Heart right ventricle (tissue), 16 donors: ENCODE data around the gene GPR108. TPM values are rescaled to one million over a fixed set of nuclear protein-coding genes. Genes with fewer than 3 reads are reported as not detected.

ENCODE experiments used
- ATAC-seq, 8 donors: fragments of 200-7000 bp; cut with Tn5 transposase; one replicate each; pipeline ENCODE4 v1.9.1; 2020; ENCODE audit warnings: mild to moderate bottlenecking in 8 of 8, moderate library complexity in 8 of 8, moderate number of reproducible peaks in 1 of 8
- DNase-seq, 2 donors: peaks; one replicate each; pipeline ENCODE4 v3.0.0-alpha.2; 2020
- H3K27ac ChIP-seq, 10 donors: fragments of 200-600 bp; sonication (generic) in 2 of 10; one replicate each; pipeline versions ENCODE4 v1.5.0 to v1.8.0; 2020 to 2022; ENCODE audit warnings: mild to moderate bottlenecking in 3 of 10
- H3K27me3 ChIP-seq, 7 donors: fragments of 200-600 bp; one replicate each; pipeline ENCODE4 v1.8.0; 2021 to 2022; ENCODE audit warnings: mild to moderate bottlenecking in 2 of 7
- H3K36me3 ChIP-seq, 9 donors: fragments of 200-600 bp; sonication (generic) in 1 of 9; one replicate each; pipeline versions ENCODE4 v1.5.0 to v1.8.0; 2020 to 2022; ENCODE audit warnings: mild to moderate bottlenecking in 2 of 9
- H3K4me1 ChIP-seq, 9 donors: fragments of 200-600 bp; sonication (generic) in 1 of 9; one replicate each; pipeline versions ENCODE4 v1.5.0 to v1.8.0; 2020 to 2022; ENCODE audit warnings: mild to moderate bottlenecking in 4 of 9
- H3K4me3 ChIP-seq, 10 donors: fragments of 200-600 bp; sonication (generic) in 2 of 10; one replicate each; pipeline versions ENCODE4 v1.5.0 to v1.8.0; 2020 to 2022; ENCODE audit warnings: mild to moderate bottlenecking in 7 of 10, moderate library complexity in 2 of 10
- H3K9me3 ChIP-seq, 11 donors: fragments of 200-600 bp in 10 of 11; sonication (generic) in 2 of 11; one replicate each; pipeline versions ENCODE4 v1.5.0 to v1.8.0; 2013 to 2022; ENCODE audit warnings: mild to moderate bottlenecking in 2 of 11, control low read depth in 1 of 11, moderate library complexity in 1 of 11
- CTCF ChIP-seq, 9 donors: fragments of 200-600 bp; sonication (generic) in 2 of 9; IDR thresholded peaks; one replicate each; pipeline versions ENCODE4 v1.5.0 to v1.8.0; 2021 to 2022; ENCODE audit warnings: antibody characterized with exemption in 9 of 9, mild to moderate bottlenecking in 5 of 9, moderate library complexity in 1 of 9
- WGBS, 2 donors: extraction: QIAGEN DNeasy Blood & Tissue Kit; methylation state at CpG; one replicate each; pipeline ENCODE4 v1.1.7; 2013; ENCODE audit warnings: inconsistent platforms in 1 of 2; 5-methylcytosine and 5-hydroxymethylcytosine counted together
- intact Hi-C, 10 donors: fragments of 100-400 bp; cut with DNase I; formaldehyde crosslinking; loops; one replicate each; pipeline versions ENCODE4 v1.11.1 to v1.14.2; 2022
- polyA plus RNA-seq, 2 donors: library from polyadenylated mRNA; stranded (reverse); fragments of 200-250 nt; gene quantifications; one replicate each; pipeline ENCODE4 v1.2.3, GENCODE V29; 2013
- total RNA-seq, 10 donors: library from RNA; stranded (reverse); fragmentation: NEBNext Ultra II Directional in 3 of 10; extraction: Animal tissue kit (Norgen Biotek cat#: 25700) in 3 of 10; gene quantifications; one replicate each; pipeline versions ENCODE4 v1.2.1 to v1.2.4, GENCODE V29; 2021 to 2023
- donor health status: Arrhythmogenic right ventricular cardiomyopathy.
- donor health status: ischemic (EF 13 %, LVEDD 7.1; RV severe dilation, severe dysfunction).
- donor health status: healthy with polysubstance abuse.
- donor health status: DM: no; HTN: yes; CAD: no.
- donor health status: DM: no; HTN: no; CAD: no.
- donor health status: ischemic (EF 25% LVEDD 6.9; RV normal size, moderate dysfunction).
- donor health status: ischemic (EF 25% LVEDD 5.7; RV mildly dilated, moderate dysfunction).
- donor health status: healthy.
- donor health status: DM: yes; HTN: yes; CAD: no.
- donor health status: Ischemic cardiomyopathy.
- donor health status: ischemic (EF 35%, LVEDD 5.7; RV mildly dilated, moderate dysfunction).
- donor health status: nonischemic (EF 11% LVEDD 7.7; RV severe dilation, severe dysfunction).
- donor health status: DM: yes; HTN: yes; CAD: no.
- donor health status: PGD.
- donor health status: ischemic (EF 29% LVEDD 5.4; RV normal size, mild dysfunction).
- donor health status: nonischemic (EF 23%, LVEDD 6.1; RV moderate dilation, normal function).

The GPR108 gene
- total and polyA plus RNA-seq, 12 donors: 20.4 to 62.0 (median 23.5) TPM

GRCh38 chr19:6769006-6769619 is 31.7 kb upstream of the GPR108 start:
- WGBS, 2 donors: 56 to 59% methylated on average over 11 of the region's 11 CpGs
- intact Hi-C loops: loop anchor here in 2 of 10 donors (10.0 kb wide), 1 partner anchor 134 kb away; no protein-coding TSS in a partner anchor
- no peak for DNase-seq
- H3K4me3 ChIP-seq: no peak overlapping the region
- peaks cover 3 to 38% (median 21%) of the 10 kb centered on the region in 9 donors for H3K4me1 ChIP-seq
- H3K27ac ChIP-seq: no peak overlapping the region
- no peaks in the 10 kb centered on the region for H3K9me3 ChIP-seq
- ATAC-seq: no peak
- TF ChIP-seq CTCF (IDR thresholded peaks at IDR 0.05): peak in 8 of 9 donors; percentile 9 to 53 (median 42)
- H3K27me3 ChIP-seq: peaks cover 7 to 62% (median 34%) of the 10 kb centered on the region in 7 donors
- no peaks in the 10 kb centered on the region for H3K36me3 ChIP-seq

- Histone ChIP-seq H3K27ac (peak overlapping the region in 1 of 10 donors; percentile 74), H3K9me3 (no peaks in the 10 kb centered on the region), H3K27me3 (peaks cover 7 to 69% (median 34%) of the 10 kb centered on the region in 7 donors), H3K4me3 (peak overlapping the region in 1 of 10 donors; percentile 55), H3K36me3 (no peaks in the 10 kb centered on the region), H3K4me1 (peaks cover 3 to 38% (median 21%) of the 10 kb centered on the region in 9 donors)
- TF ChIP-seq CTCF (IDR thresholded peaks at IDR 0.05): no peak
- intact Hi-C loops: loop anchor here in 2 of 10 donors (10.0 kb wide), 1 partner anchor 134 kb away; no protein-coding TSS in a partner anchor
- DNase-seq: no peak
- no peak for ATAC-seq
- WGBS, 2 donors: 58 to 62% methylated on average over 8 of the region's 8 CpGs
These were observed 30.9 kb upstream of the GPR108 start for GRCh38 chr19:6768236-6768785.

DNA sequence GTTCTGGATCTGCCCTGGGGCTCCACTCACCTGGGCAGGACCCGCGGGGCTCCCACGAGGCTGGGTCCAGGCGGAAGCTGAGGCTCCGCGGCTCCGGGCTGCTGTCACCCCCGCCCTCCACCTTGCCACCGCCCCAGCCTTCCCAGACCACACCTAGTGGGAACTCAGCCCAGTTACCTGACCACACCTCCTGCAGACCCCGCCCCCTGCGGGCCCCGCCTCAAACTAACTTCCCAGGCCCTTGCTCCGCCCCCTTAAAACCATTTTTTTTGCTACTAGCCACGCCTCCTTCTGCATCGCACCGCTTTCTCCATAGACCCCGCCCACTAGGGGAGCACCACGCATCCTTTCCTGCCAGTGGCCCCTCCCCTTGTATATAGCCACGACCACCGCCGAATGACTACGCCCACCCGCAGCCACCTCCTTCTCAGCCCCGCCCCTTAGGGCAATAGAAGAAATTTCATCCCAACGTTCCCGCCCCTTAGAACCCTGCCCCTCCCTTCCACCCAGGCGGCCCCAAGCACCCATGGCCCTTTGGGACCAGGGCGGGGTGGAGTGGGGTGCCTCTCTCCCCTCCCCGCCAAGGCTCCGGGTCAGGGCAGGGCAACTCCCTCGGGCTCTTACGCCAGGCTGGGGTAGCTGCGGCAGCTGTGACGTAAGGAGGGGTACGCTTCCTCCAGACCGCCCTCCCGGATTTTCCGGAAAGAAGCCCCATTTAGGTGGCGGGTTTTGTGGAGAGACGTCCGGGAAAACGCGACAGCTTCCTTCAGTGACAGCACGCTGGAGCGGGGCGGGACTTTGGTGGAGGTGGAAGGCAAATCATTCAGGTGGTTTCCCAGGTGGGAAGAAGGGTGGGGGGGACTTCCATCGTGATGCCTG is 30.2 kb upstream of the GPR108 start, which contains the start of gene SH2D3A:
SH2D3A (minus strand) TSS at position 79 of the 879 bp plus-strand sequence. CDS start 3,687 bp downstream, outside the sequence.
- Histone ChIP-seq H3K27me3 (peaks cover 7 to 69% (median 34%) of the 10 kb centered on the region in 7 donors), H3K4me3 (peak within 1 kb of the TSS in 9 of 10 donors; percentile 21 to 55 (median 40)), H3K36me3 (no peaks in the 10 kb centered on the region), H3K27ac (peak within 1 kb of the TSS in 6 of 10 donors; percentile 45 to 74 (median 58)), H3K4me1 (peaks cover 3 to 38% (median 21%) of the 10 kb centered on the region in 9 donors), H3K9me3 (no peaks in the 10 kb centered on the region)
- peak; percentile 40 to 76 (median 70) for ATAC-seq
- intact Hi-C loops: loop anchor here in 2 of 10 donors (10.0 kb wide), 1 partner anchor 133 kb away; no protein-coding TSS in a partner anchor
- 2 to 4% methylated on average over 47 of the region's 47 CpGs for WGBS, 2 donors
- no peak for TF ChIP-seq CTCF (IDR thresholded peaks at IDR 0.05)
- DNase-seq: peak; percentile 41 to 59

GRCh38 chr19:6767081-6767356 is 29.6 kb upstream of the GPR108 start:
- peak in 7 of 8 donors; percentile 10 to 63 (median 48) for ATAC-seq
- H3K27me3 ChIP-seq: peaks cover 7 to 65% (median 34%) of the 10 kb centered on the region in 7 donors
- H3K27ac ChIP-seq: peak overlapping the region in 6 of 10 donors; percentile 45 to 74 (median 58)
- no peaks in the 10 kb centered on the region for H3K9me3 ChIP-seq
- H3K4me3 ChIP-seq: peak overlapping the region in 9 of 10 donors; percentile 21 to 55 (median 40)
- H3K36me3 ChIP-seq: no peaks in the 10 kb centered on the region
- WGBS, 2 donors: 0 to 2% methylated on average over 15 of the region's 15 CpGs
- no peak for TF ChIP-seq CTCF (IDR thresholded peaks at IDR 0.05)
- peaks cover 3 to 38% (median 21%) of the 10 kb centered on the region in 9 donors for H3K4me1 ChIP-seq
- DNase-seq: no peak
- intact Hi-C loops: loop anchor here in 2 of 10 donors (10.0 kb wide), 1 partner anchor 132 kb away; no protein-coding TSS in a partner anchor
